Measurements from ENCODE around the gene C14orf119. TPM values are rescaled to one million over a fixed set of nuclear protein-coding genes. Genes with fewer than 3 reads are reported as not detected.

Gene C14orf119
- total RNA-seq, 2 experiments from 2014 or later, result 42.4 to 44.5 TPM

GRCh38 chr14:23090254-23090636 lies 5.1 kb upstream of the C14orf119 start:
- Histone ChIP-seq H3K27ac (ENCODE audit: low read depth, low read length, poor library complexity, severe bottlenecking) (no peak overlapping the region), H3K4me2 (ENCODE audit: low read length) (no peak overlapping the region), H3K9me3 (ENCODE audit: low read length) (no peaks in the 10 kb centered on the region), H3K36me3 (ENCODE audit: insufficient read depth, low read length) (peaks cover 85% of the 10 kb centered on the region), H3K4me3 (ENCODE audit: low read depth, low read length, poor library complexity, severe bottlenecking) (no peak overlapping the region), H3K9me2 (ENCODE audit: insufficient read depth, low read length) (no peaks in the 10 kb centered on the region), H4K20me1 (ENCODE audit: insufficient read depth, low read length) (peaks cover 17% of the 10 kb centered on the region), H2AFZ (ENCODE audit: low read length) (no peak overlapping the region), H3K4me1 (ENCODE audit: insufficient read depth, low read length, poor library complexity, severe bottlenecking) (peaks cover 11% of the 10 kb centered on the region), H3K79me2 (ENCODE audit: insufficient read depth, low read depth, low read length) (peaks cover 32% of the 10 kb centered on the region)
- DNase-seq (ENCODE audit: low spot score), result no peak
- CTCF ChIA-PET (ENCODE audit: unreplicated experiment), result no interaction called here
- POLR2A ChIA-PET, result no interaction called here
- BruUV-seq (replicated peaks), result no TSS peak
- TF ChIP-seq, protein P1, sequence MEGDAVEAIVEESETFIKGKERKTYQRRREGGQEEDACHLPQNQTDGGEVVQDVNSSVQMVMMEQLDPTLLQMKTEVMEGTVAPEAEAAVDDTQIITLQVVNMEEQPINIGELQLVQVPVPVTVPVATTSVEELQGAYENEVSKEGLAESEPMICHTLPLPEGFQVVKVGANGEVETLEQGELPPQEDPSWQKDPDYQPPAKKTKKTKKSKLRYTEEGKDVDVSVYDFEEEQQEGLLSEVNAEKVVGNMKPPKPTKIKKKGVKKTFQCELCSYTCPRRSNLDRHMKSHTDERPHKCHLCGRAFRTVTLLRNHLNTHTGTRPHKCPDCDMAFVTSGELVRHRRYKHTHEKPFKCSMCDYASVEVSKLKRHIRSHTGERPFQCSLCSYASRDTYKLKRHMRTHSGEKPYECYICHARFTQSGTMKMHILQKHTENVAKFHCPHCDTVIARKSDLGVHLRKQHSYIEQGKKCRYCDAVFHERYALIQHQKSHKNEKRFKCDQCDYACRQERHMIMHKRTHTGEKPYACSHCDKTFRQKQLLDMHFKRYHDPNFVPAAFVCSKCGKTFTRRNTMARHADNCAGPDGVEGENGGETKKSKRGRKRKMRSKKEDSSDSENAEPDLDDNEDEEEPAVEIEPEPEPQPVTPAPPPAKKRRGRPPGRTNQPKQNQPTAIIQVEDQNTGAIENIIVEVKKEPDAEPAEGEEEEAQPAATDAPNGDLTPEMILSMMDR (conservative IDR thresholded peaks at IDR 0.05; ENCODE audit: low read length), result no peak
- intact Hi-C loops (cut with micrococcal nuclease; ENCODE audit: unreplicated experiment), result no loop called here

DNA sequence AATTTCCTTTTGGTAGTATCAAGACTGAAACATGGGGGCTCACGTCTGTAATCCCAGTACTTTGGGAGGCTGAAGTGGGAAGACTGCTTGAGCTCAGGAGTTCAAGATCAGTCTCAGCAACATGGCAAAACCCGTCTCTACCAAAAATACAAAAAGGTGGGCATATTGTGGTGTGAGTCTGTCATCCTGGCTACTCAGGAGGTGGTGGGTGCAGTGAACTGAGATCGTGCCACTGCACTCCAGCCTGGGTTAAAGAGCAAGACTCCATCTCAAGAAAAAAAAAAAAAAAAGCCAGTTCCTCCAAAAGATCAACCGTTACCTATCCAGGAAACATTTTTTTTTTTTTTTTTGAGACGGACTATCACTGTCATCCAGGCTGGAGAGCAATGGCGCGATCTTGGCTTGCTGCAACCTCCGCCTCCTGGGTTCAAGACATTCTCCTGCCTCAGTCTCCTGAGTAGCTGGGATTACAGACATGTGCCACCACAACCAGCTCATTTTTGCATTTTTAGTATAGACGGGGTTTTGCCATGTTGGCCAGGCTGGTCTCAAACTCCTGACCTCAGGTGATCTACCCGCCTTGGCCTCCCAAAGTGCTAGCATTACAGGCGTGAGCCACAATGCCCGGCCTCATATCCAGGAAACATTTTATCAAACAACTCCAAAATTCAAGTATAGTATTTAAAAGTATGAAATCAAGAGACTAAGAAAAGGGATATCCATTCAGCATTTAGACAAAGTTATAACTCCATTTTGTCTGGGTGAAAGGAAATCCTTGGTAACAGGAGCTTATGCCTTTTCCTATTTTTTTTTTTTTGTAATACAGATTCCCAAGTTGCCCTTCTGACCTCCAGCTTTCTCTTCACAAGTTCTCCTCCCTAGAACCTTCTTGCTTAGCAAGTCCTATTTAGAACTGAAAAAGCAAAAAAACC lies 3.7 kb upstream of the C14orf119 start:
- no peaks in the 10 kb centered on the region for H3K9me2 ChIP-seq (ENCODE audit: insufficient read depth, low read length)
- peaks cover 72% of the 10 kb centered on the region for H3K36me3 ChIP-seq (ENCODE audit: insufficient read depth, low read length)
- no TSS peak for BruUV-seq (replicated peaks)
- no peak overlapping the region for H2AFZ ChIP-seq (ENCODE audit: low read length)
- no peak for TF ChIP-seq EZH2phosphoT487 (IDR thresholded peaks at IDR 0.05; ENCODE audit: borderline replicate concordance, low read depth, low read length)
- TF ChIP-seq, protein P1 (conservative IDR thresholded peaks at IDR 0.05; ENCODE audit: low read length), result no peak
- no peak overlapping the region for H3K4me3 ChIP-seq (ENCODE audit: low read depth, low read length, poor library complexity, severe bottlenecking)
- intact Hi-C loops (cut with micrococcal nuclease; ENCODE audit: unreplicated experiment), result no loop called here
- H3K9me3 ChIP-seq (ENCODE audit: low read length), result no peaks in the 10 kb centered on the region
- peaks cover 14% of the 10 kb centered on the region for H3K4me1 ChIP-seq (ENCODE audit: insufficient read depth, low read length, poor library complexity, severe bottlenecking)
- H3K4me2 ChIP-seq (ENCODE audit: low read length), result no peak overlapping the region
- H4K20me1 ChIP-seq (ENCODE audit: insufficient read depth, low read length), result peaks cover 17% of the 10 kb centered on the region
- ChIA-PET CTCF (ENCODE audit: unreplicated experiment) (interaction anchor here (0.6 to 0.9 kb wide), 3 partner anchors 105 to 215 kb away, joined by 3 to 5 read pairs (median 4); partner anchors contain the start of gene BCL2L2), POLR2A (interaction anchor here (0.5 to 1.7 kb wide), 9 partner anchors 9 to 895 kb away, joined by 3 to 8 read pairs (median 4); partner anchors contain the start of gene CEBPE)
- H3K27ac ChIP-seq (ENCODE audit: low read depth, low read length, poor library complexity, severe bottlenecking), result no peak overlapping the region
- H3K79me2 ChIP-seq (ENCODE audit: insufficient read depth, low read depth, low read length), result peaks cover 42% of the 10 kb centered on the region
- no peak for DNase-seq (ENCODE audit: low spot score)

DNA sequence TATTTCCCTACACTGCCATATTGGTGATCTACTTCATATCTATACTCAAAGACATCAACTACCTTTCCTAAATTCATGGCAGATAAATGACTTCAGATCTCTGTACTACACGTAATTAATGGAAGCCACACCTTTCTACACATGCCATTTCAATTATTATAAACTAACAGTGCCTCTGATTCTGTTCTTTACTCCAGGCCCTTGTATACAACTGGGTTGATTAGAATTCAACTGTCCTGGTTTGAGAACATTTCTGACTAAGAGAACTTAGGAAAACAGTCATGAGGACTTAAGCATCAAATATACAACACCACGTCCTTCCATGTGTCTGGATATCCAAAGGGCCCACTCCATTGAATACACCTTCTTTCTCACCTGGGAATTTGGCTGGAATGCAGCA lies 2.2 kb upstream of the C14orf119 start:
- BruUV-seq (replicated peaks), result no TSS peak
- H3K36me3 ChIP-seq (ENCODE audit: insufficient read depth, low read length), result peaks cover 68% of the 10 kb centered on the region
- peak overlapping the region; percentile 94 for H3K4me2 ChIP-seq (ENCODE audit: low read length)
- CTCF ChIA-PET (ENCODE audit: unreplicated experiment), result no interaction called here
- H3K4me1 ChIP-seq (ENCODE audit: insufficient read depth, low read length, poor library complexity, severe bottlenecking), result peaks cover 23% of the 10 kb centered on the region
- H4K20me1 ChIP-seq (ENCODE audit: insufficient read depth, low read length), result peaks cover 19% of the 10 kb centered on the region
- TF ChIP-seq EZH2phosphoT487 (IDR thresholded peaks at IDR 0.05; ENCODE audit: borderline replicate concordance, low read depth, low read length), result no peak
- TF ChIP-seq, protein P1 (conservative IDR thresholded peaks at IDR 0.05; ENCODE audit: low read length), result no peak
- H3K9me3 ChIP-seq (ENCODE audit: low read length), result no peaks in the 10 kb centered on the region
- DNase-seq (ENCODE audit: low spot score), result no peak
- POLR2A ChIA-PET, result interaction anchor here (0.8 to 1.7 kb wide), 4 partner anchors 12 to 26 kb away, joined by 4 to 8 read pairs (median 4); partner anchors contain the start of gene CEBPE
- peaks cover 56% of the 10 kb centered on the region for H3K79me2 ChIP-seq (ENCODE audit: insufficient read depth, low read depth, low read length)
- H3K9me2 ChIP-seq (ENCODE audit: insufficient read depth, low read length), result no peaks in the 10 kb centered on the region
- no peak overlapping the region for H3K27ac ChIP-seq (ENCODE audit: low read depth, low read length, poor library complexity, severe bottlenecking)
- no peak overlapping the region for H2AFZ ChIP-seq (ENCODE audit: low read length)
- peak overlapping the region; percentile 92 for H3K4me3 ChIP-seq (ENCODE audit: low read depth, low read length, poor library complexity, severe bottlenecking)
- intact Hi-C loops (cut with micrococcal nuclease; ENCODE audit: unreplicated experiment), result no loop called here

Measured in OCI-LY7 (cell line).